Subcutaneous abdominal adipose tissue (tissue), 5 donors: ENCODE measurements around the gene FAM53B.

Experiments used
- H3K27ac ChIP-seq: one replicate; pipeline ENCODE4 v1.7.0; 2013; ENCODE audit warnings: low read depth, mild to moderate bottlenecking, inconsistent platforms, low read length, moderate library complexity
- H3K27me3 ChIP-seq, 5 donors: one replicate each; pipeline ENCODE4 v1.7.0; 2013; ENCODE audit warnings: low read length in 5 of 5, inconsistent platforms in 1 of 5; ENCODE audit not compliant: control insufficient read depth in 5 of 5, insufficient read depth in 4 of 5
- H3K36me3 ChIP-seq, 5 donors: one replicate each; pipeline ENCODE4 v1.7.0; 2013; ENCODE audit warnings: low read length in 5 of 5; ENCODE audit not compliant: control insufficient read depth in 5 of 5, insufficient read depth in 5 of 5
- H3K4me1 ChIP-seq, 5 donors: one replicate each; pipeline ENCODE4 v1.7.0; 2013; ENCODE audit warnings: low read length in 5 of 5, mild to moderate bottlenecking in 3 of 5, moderate library complexity in 1 of 5; ENCODE audit not compliant: control insufficient read depth in 5 of 5, insufficient read depth in 5 of 5
- H3K4me3 ChIP-seq, 5 donors: one replicate each; pipeline ENCODE4 v1.7.0; 2013; ENCODE audit warnings: low read length in 5 of 5, low read depth in 1 of 5
- H3K9ac ChIP-seq, 5 donors: one replicate each; pipeline ENCODE4 v1.7.0; 2013; ENCODE audit warnings: low read length in 5 of 5, mild to moderate bottlenecking in 4 of 5, moderate library complexity in 3 of 5
- H3K9me3 ChIP-seq, 5 donors: one replicate each; pipeline ENCODE4 v1.7.0; 2013; ENCODE audit warnings: low read length in 5 of 5; ENCODE audit not compliant: control insufficient read depth in 5 of 5
- donor health status: healthy.
- donor health status: healthy.
- donor health status: healthy.
- donor health status: healthy.
- donor health status: healthy.

The FAM53B gene

DNA sequence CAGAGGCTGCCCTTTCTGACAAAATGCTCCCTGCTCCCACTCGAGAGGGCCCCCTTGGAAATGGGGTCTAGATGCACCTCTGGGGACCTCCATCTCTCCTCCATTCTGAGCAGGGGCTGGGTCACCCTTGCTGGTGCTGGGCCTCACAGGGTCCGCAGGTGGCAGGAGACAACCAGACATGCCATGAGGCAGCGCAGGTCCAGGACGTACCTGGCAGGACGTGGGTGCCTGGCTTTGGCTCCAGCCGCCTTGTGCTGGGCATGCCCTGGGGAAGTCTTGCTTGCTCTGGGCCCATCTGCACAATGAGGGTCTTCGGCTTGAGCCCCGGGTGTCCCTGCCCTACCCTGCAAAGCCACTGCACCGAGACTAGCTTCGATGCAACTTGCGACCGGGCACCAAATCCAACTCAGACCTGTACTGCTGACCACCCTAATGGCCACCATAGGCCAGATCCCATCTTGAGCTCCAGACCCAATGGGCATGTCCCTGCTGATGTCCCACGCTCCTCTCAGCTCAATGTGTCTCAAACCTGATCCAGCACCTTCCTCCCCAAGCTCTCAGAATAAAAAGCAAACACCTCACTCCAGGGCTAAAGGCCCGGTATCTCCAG lies 107.0 kb downstream of the FAM53B start:
- H3K27ac ChIP-seq, result no peak overlapping the region
- peaks cover 12 to 51% (median 42%) of the 10 kb centered on the region in 5 donors for H3K4me1 ChIP-seq

DNA sequence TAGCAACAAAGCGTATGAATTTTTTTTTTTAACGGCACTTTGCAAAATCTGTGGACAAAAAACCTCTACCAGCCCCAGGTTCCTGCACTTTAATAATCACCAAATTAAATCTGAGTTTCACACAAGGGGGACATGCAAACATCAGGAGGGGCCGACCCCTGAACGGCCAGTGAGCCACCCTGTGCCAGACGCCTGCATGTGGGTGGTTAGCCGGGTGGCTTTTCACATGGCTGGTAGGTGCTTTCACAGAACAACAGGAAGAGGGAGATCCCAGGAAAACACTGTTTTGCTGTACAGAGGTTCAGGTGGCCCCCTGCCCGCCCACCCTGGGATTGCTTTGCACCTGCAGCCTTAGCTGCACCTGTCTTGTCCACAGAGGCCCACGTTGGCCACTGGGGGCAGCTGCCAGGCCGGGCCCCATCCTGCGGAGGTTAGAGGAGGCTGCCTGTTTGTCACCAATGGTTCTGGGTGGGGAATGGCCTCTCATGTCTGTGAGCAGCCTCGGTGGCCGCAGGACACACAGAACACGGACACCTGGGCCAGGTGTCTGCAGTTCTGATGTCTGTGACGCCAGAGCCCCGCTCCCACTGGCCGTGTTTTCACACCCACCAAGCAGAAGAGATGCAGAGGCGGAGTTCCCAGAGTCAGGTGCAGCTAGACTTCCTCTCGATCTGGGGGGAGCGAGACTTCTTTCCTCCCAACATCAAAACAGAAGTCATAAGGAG lies 107.7 kb downstream of the FAM53B start:
- H3K36me3 ChIP-seq, result peaks cover 0 to 7% (median 2%) of the 10 kb centered on the region in 5 donors
- H3K27me3 ChIP-seq, result no peaks in the 10 kb centered on the region
- peaks cover 5 to 48% (median 42%) of the 10 kb centered on the region in 5 donors for H3K4me1 ChIP-seq

More for the DNA sequence above, 107.0 kb downstream of the FAM53B start:
- peaks cover 0 to 11% (median 2%) of the 10 kb centered on the region in 5 donors for H3K36me3 ChIP-seq
- H3K9me3 ChIP-seq, result no peaks in the 10 kb centered on the region
- no peaks in the 10 kb centered on the region for H3K27me3 ChIP-seq
- no peak overlapping the region for H3K9ac ChIP-seq
- no peak overlapping the region for H3K4me3 ChIP-seq

DNA sequence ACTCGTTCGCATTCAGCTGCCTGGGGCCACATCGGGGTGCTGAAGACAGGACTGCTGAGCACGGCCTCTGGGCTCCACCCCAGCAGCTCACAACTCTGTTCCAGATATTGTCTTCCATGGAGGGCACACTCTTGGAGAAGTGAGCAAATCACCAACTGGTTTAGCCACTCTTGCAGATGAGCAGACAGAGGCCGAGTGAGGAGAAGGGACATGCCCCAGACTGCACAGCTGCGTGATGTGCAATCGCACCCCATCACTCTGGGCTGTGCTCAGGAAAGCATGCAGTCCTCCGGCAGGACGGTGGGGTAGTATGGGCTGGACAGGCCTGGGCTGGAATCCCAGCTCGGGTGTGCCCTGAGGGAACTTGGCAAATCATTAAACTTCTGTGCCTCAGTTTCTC lies 111.6 kb downstream of the FAM53B start:
- no peaks in the 10 kb centered on the region for H3K9me3 ChIP-seq
- no peak overlapping the region for H3K4me3 ChIP-seq
- H3K27me3 ChIP-seq, result no peaks in the 10 kb centered on the region
- peaks cover 0 to 7% (median 0%) of the 10 kb centered on the region in 5 donors for H3K36me3 ChIP-seq
- H3K27ac ChIP-seq, result peak overlapping the region; percentile 16
- peaks cover 15 to 52% (median 48%) of the 10 kb centered on the region in 5 donors for H3K4me1 ChIP-seq
- no peak overlapping the region for H3K9ac ChIP-seq

More for the DNA sequence above, 107.7 kb downstream of the FAM53B start:
- Histone ChIP-seq H3K4me3 (no peak overlapping the region), H3K9me3 (no peaks in the 10 kb centered on the region), H3K9ac (no peak overlapping the region), H3K27ac (no peak overlapping the region)

DNA sequence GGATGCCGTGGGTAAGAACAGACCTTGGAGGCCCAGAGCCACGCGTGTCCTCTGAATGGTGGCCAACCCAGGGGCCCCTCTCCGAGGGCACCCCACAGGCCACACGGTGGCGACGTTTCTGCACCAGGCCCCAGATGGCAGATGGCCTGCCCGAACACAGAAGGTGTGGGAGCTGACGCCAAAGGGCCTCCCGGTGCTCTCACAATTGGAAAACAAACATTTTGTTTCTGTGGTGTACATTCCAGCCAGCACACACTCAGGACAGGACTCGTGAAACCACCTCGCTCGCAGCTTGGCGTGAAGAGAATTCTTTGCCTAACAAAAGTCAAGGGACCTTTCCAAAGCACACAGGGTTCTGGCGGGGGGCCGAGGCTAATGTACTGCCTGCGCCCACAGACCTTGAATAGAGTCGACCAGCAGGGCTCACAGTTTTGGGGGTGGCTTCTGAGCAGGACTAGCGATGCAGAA lies 112.1 kb downstream of the FAM53B start:
- no peaks in the 10 kb centered on the region for H3K9me3 ChIP-seq
- peaks cover 15 to 57% (median 49%) of the 10 kb centered on the region in 5 donors for H3K4me1 ChIP-seq
- H3K27ac ChIP-seq, result peak overlapping the region; percentile 16
- no peak overlapping the region for H3K9ac ChIP-seq
- H3K27me3 ChIP-seq, result no peaks in the 10 kb centered on the region
- H3K36me3 ChIP-seq, result peaks cover 0 to 7% (median 0%) of the 10 kb centered on the region in 5 donors
- H3K4me3 ChIP-seq, result no peak overlapping the region

DNA sequence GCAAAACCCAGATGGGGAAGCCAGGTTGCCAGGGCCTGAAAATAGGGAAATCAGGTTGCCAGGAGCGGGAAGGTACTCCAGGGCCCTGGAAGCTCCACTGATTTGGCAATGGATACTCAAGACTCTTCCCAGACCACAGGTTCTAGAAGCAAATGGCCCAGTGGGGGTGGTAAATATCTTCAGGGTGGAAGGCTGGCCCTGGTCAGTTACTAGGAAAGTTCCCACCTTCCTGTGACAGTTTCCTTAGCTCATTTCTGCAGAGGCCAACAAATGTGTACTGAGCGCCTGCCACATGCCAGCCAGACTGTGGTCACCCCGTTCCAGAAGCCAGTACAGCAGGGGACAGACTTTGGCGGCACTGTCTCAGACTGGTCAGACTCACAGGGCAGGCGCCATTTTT lies 113.6 kb downstream of the FAM53B start:
- H3K36me3 ChIP-seq, result peaks cover 0 to 4% (median 0%) of the 10 kb centered on the region in 5 donors
- H3K27me3 ChIP-seq, result no peaks in the 10 kb centered on the region
- no peaks in the 10 kb centered on the region for H3K9me3 ChIP-seq
- peak overlapping the region in 2 of 5 donors; percentile 13 to 29 for H3K9ac ChIP-seq
- H3K4me3 ChIP-seq, result no peak overlapping the region
- H3K4me1 ChIP-seq, result peaks cover 16 to 68% (median 60%) of the 10 kb centered on the region in 5 donors
- no peak overlapping the region for H3K27ac ChIP-seq

DNA sequence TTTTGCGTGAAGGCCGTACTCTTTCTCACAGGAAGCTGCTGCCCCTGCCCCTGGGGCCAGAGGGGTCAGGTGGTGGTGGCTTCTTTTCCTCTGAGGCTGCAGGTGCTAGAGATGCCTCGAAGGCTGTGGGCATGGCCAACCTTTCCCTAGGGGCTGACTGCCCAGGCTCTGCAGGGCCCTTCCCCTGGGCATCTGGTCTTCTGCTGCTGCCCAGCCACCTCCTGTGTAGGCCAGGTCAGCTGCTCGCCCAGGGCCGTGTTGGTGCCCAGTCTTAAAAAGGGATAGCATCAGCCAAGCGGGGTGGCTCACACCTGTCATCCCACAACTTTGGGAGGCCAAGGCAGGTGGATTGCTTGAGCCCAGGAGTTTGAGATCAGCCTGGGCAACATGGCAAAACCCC lies 114.3 kb downstream of the FAM53B start:
- Histone ChIP-seq H3K9me3 (no peaks in the 10 kb centered on the region), H3K4me1 (peaks cover 17 to 73% (median 66%) of the 10 kb centered on the region in 5 donors), H3K36me3 (peaks cover 0 to 4% (median 0%) of the 10 kb centered on the region in 5 donors), H3K9ac (peak overlapping the region in 2 of 5 donors; percentile 22 to 49), H3K27me3 (no peaks in the 10 kb centered on the region), H3K4me3 (no peak overlapping the region), H3K27ac (peak overlapping the region; percentile 66)

DNA sequence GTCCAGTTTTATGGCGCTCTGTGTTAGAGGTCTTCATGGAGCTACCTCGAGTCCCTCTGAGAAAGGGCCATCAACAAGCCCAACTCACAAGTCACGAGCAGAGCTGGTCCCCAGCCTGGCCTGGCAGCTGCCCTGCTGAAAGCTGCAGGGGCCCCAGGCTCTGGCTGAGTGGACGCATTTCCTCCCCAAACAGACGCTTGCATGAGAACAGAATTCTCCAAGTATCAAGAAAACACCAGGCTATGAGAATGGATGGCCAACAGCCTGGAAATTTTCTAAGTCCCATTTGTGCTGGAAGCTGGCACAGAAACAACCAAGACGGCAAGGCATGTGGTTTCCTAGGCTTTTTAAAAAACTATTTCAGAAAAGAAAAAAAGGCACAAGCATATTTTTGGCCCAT lies 114.8 kb downstream of the FAM53B start:
- Histone ChIP-seq H3K36me3 (peaks cover 0 to 8% (median 0%) of the 10 kb centered on the region in 5 donors), H3K4me3 (no peak overlapping the region), H3K27me3 (no peaks in the 10 kb centered on the region), H3K9ac (peak overlapping the region in 2 of 5 donors; percentile 22 to 49), H3K4me1 (peaks cover 17 to 76% (median 66%) of the 10 kb centered on the region in 5 donors), H3K9me3 (no peaks in the 10 kb centered on the region), H3K27ac (peak overlapping the region; percentile 66)

DNA sequence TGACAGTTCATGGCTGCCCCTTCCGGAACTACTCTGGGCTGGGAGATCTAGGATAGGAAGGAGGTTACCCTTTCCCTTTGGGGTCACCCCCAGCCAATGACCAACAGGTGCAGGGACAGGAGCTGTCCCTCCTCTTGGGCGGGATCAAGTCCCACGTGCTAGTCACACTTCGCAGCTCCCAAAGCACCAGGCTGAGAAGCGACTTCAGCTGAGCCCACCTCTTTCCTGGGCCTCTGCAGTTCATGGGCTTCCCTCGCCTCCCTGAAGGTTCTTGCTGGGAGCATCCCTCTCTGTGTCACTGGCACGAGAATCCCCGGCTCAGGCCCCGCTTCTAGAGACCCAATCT lies 115.5 kb downstream of the FAM53B start:
- Histone ChIP-seq H3K27ac (peak overlapping the region; percentile 66), H3K4me3 (peak overlapping the region in 2 of 5 donors; percentile 4 to 26), H3K27me3 (no peaks in the 10 kb centered on the region), H3K9ac (peak overlapping the region in 1 of 5 donors; percentile 17), H3K36me3 (peaks cover 0 to 14% (median 0%) of the 10 kb centered on the region in 5 donors), H3K4me1 (peaks cover 17 to 77% (median 66%) of the 10 kb centered on the region in 5 donors), H3K9me3 (no peaks in the 10 kb centered on the region)

DNA sequence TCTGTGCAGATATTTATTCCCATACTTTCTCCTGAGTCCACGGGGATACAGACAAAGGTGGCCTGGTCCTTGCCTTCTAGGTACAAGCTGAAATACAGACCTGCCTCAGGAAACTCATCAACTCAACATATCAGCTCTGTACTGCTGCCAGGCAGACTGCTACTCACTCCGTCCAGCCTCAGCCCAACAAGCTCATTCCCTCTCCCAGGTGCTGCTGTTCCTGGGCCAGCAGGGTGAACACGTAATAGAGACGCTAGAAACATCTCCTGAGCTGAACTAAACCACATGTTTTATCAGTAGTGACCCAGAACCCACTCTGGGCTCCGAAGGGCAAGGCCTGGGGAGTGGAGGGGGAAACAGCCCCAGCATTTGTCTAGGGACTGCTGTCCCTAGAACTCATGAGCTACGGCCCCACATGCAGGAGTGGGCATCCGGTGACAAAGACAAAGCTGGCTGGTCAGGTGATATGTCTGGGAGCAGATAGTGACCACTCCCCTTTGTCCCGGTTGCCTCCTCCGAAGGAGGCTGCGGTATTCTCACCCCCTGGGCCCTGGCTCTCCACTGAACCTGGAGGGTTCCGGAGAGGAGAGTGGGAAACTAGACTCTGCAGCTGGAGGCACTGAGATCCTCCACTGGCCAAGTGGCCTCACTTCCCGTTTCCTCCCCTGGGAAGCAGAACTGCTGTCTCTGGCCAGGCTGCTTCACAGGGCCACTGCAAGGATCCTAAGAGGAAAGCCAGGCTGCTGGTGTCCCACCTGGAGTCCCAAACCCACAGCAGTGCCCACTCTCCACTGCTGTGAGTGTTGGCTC lies 116.1 kb downstream of the FAM53B start:
- peaks cover 17 to 77% (median 66%) of the 10 kb centered on the region in 5 donors for H3K4me1 ChIP-seq
- H3K36me3 ChIP-seq, result peaks cover 0 to 19% (median 3%) of the 10 kb centered on the region in 5 donors
- no peaks in the 10 kb centered on the region for H3K27me3 ChIP-seq
- no peak overlapping the region for H3K27ac ChIP-seq
- peak overlapping the region in 2 of 5 donors; percentile 4 to 26 for H3K4me3 ChIP-seq
- H3K9me3 ChIP-seq, result no peaks in the 10 kb centered on the region
- peak overlapping the region in 1 of 5 donors; percentile 17 for H3K9ac ChIP-seq
